Activated CD8-positive, alpha-beta memory T cell treated with anti-CD3 and anti-CD28 coated beads for 24 hours (primary cell): Measurements from ENCODE around the gene AMIGO3.
"Not testable (repeated sequence)": the region's sequence is repeated elsewhere in the genome, so short reads cannot be mapped to it uniquely, and the experiment has no call there.

Source experiments
- DNase-seq: peaks from one replicate; pipeline ENCODE4 v3.0.0-alpha.2; 2020

AMIGO3 gene

GRCh38 chr3:49686769-49687423 is 32.6 kb downstream of the AMIGO3 start:
- peak; percentile 79 for DNase-seq

- DNase-seq = peak; percentile 77
These were observed 33.1 kb downstream of the AMIGO3 start for GRCh38 chr3:49686346-49686745.

GRCh38 chr3:49685846-49686245 is 33.6 kb downstream of the AMIGO3 start:
- DNase-seq = not testable (repeated sequence)

GRCh38 chr3:49685103-49685502 is 34.4 kb downstream of the AMIGO3 start:
- not testable (repeated sequence) for DNase-seq

DNA sequence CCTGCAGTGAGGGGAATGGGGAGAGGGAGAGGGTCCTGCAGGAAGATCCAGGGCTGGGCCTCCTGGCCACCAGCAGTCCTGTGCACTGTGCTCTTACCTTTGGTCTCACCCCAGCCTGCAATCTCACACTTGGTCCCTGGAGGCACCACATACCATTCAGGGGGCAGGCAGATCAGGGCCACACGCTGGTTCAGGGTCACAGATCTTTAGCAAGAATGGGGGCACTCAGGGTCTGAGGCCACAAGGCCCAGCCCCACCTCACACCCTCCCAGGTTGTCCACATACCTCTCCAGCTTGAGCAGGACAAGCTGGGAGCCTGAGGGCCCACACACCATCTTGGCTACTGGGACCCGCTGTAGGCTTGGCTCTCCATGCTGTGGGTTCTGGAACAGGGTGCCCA is 35.0 kb downstream of the AMIGO3 start:
- DNase-seq = not testable (repeated sequence)

DNA sequence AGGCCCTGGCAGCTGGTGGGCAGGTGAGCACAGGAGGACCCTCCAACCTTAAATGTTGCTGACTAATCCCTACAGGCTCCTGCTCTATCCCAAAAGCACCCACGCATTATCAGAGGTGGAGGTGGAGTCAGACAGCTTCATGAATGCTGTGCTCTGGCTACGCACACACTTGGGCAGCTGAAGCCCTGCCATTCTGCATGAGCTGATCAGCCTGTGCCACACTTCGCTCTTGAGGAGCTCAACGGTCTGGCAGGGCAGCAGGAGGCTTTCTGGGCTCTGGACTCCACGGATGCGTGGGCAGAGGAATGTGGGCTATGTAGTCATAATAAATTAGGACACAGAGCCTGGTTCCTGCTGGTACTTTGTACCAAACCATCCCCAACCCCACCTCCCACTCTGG is 36.3 kb downstream of the AMIGO3 start:
- no peak for DNase-seq

GRCh38 chr3:49681543-49681942 is 37.9 kb downstream of the AMIGO3 start:
- no peak for DNase-seq

DNA sequence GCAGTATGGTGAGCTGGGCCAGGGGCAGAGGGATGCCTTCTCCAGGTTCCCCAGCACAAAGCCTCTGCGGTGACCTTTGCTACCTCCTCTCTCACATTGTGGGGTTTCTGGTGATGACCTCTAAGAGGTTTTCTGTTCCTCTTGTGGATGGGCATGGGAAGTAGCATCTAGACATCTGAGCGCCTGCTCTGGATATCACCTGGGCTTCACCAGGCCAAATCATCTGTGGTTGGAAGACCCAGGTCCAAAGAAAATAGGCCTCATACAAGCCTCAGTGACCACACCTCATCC is 38.3 kb downstream of the AMIGO3 start:
- DNase-seq = no peak

DNA sequence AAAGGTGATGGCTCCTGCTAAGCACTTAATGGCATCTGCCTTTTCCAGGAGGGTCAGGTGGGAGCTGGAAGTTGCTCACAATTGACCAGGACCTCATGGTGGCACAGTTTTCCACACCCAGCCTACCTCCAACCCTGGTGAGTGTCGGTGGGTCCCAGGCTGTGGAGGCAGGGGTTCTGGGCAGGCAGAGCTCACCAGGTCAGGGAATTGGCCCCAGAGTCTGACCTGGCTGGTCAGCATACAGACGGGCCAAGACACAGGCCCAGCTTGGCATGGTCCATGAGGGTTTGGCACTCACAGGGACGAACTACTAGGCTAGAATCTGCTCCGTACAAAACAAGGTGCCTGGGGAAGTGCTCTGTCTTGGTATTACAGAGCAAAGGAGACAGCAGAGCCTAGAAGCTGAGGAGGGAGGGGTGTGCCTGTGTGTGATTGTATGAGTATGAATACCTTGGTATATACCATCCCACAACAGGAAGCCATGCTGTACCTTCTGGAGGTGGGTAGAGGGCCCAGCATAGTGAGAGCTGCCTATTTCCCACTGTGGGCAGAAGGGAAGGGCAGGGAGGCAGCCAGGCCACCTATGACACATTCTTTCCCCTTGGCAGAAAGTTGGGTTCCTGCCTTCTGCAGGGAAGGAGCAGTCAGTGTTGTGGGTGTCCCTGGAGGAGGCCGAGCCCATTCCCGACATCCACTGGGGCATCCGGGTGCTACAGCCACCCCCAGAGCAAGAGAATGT is 38.8 kb downstream of the AMIGO3 start:
- DNase-seq = no peak

DNA sequence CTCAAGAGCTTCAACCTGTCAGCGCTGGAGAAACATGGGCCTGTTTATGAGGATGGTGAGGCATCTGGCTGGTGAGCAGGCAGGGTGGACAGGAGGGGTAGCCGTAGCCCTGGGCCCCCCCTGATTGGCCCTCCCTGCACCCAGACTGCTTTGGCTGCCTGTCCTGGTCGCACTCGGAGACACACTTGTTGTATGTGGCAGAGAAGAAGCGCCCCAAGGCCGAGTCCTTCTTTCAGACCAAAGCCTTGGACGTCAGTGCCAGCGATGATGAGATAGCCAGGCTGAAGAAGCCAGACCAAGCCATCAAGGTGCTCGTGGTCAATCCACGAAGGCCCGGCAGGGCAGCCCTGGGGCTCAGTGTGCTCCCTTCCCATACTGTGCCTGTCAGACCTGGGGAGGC is 43.6 kb downstream of the AMIGO3 start:
- DNase-seq = no peak

DNA sequence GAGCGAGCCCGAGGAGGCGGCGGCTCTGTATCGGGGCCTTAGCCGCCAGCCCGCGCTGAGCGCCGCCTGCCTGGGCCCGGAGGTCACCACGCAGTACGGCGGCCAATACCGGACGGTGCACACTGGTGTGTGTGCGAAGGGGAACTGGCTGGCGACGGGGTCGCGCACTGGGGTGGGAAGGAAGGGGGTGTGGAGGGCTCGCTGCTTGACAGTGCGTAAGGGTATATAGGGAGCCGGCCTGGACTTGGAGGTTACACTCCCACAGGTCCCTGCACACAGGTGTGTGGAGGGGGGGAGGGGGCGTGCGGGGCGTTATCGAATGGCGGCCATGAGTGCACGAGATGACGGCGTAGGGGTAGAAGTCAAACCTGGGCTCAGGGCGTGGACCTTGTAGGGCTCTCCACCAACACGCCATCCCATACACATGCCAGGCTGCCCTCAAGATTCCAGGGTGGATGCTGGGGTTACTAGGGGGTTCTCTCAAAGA is 44.9 kb downstream of the AMIGO3 start:
- no peak for DNase-seq

- peak; percentile 99 for DNase-seq
These were observed 45.6 kb downstream of the AMIGO3 start, which contains the start of gene APEH for GRCh38 chr3:49673715-49674496. APEH (plus strand) TSS chr3:49674351; CDS start chr3:49674402, 51 bp downstream.

DNA sequence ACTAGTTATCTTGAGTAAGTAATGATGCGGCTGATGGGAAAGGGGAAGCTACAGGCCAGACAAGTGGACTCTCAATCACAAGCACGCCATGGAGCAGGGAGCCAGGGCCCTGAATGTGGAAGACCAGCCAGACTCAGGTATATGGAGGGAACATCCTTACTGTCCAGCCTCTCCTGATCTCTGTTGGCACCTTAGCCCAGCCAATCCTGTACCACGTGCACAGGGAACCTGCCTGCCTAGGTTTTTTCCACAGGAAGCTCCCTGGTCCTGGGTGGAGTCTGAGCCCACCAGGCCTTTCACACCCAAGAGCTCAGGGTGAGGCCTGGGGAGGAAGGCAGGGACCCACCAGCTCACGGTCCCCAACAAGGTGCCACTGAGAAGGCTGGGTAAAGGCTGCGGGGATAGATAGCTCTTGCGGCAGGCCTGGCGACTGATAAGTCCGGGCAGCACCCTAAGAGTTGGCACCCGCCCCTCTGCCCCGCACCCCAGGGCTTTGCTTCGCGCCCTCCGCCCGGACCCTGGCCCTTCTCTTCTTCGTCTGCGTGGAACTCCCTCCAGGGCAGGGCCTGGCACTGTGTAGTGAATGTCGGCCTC is 46.3 kb downstream of the AMIGO3 start:
- DNase-seq = no peak

DNA sequence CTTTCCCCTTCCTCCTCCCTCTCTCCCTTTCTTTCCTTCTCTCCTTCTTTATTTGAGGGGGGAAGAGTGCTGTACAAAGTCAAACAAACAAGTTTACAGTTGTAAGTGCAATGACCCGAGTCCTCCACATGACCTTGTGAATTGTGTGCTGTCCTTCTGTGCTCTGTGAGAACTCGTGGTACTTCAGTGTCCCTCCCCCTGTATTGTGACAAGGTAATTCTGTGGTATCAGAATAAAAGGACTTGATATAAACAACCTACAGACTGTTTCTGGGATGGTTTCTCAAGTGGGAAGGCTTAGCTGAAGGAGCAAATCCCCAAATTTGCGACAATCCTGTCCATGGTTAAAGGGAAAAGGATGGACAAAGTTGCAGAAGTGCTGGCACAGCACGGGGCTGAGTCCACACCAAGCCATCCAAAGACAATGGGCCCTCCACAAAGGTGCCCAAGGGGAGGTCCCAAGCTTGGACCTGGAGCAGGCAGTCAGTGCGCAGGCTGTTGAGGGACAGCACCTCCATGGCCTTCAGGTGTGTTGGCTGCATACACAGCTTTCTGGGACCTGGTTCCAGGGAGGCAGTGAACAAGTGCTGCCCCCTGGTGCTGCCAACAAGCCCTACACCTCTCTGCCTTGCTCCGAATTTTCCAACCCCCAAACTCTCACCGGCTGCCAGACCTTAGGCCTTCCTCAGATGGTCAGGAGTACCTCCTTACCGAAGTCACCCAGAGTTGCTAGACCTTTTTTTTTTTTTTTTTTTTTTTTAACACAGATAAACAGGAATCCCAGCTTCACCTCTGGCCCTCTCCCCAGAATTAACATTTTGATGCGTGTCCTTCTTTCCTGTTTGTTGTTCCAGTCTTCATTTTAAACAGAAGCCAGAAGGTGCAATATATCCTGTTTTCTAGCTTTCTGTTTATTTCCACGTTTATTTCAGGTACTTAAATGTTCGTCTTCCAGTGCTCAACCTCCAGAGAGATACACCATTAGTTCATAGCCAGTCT is 47.9 kb downstream of the AMIGO3 start:
- DNase-seq = peak; percentile 88

GRCh38 chr3:49670940-49671290 is 48.6 kb downstream of the AMIGO3 start:
- no peak for DNase-seq

DNA sequence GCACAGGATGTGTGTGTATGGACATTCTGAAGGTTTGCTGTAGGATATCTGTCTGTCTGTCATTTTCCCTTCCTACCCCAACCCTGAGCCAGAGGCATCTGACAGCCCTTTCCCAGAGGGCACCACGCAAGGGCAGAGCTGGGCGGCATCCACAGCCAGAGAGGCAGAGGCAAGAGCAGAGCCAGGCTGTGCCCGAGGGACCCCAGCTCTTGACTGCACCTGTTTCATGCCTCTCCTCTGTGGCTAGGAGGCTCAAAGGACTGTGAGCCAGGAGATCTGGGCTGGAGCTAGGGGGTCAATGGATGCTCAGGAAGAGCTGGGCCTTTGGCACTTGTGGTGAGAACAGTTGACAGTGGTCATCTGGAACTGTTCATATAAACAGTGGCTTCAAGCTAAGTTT is 50.1 kb downstream of the AMIGO3 start:
- DNase-seq = no peak

GRCh38 chr3:49668861-49669260 is 50.6 kb downstream of the AMIGO3 start:
- DNase-seq = no peak

DNA sequence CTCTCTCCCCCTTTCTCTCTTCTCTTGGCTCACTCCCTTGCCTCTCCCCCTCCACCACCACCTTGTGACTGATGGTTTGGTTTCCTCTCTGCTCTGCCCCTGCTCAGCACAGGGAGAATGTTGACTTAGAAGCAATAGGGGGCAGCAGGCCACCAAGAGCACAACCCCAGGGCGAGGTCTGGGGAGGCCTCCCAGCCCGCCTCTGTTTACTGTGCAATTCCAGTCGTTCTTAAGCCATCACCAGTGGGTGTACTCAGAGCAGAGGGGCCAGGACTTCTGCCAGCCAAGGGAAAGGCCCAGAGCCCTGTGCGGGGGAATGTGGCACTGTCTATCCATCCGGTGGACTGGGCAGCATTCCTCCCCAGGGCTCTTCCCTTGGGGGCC is 51.1 kb downstream of the AMIGO3 start:
- no peak for DNase-seq

DNA sequence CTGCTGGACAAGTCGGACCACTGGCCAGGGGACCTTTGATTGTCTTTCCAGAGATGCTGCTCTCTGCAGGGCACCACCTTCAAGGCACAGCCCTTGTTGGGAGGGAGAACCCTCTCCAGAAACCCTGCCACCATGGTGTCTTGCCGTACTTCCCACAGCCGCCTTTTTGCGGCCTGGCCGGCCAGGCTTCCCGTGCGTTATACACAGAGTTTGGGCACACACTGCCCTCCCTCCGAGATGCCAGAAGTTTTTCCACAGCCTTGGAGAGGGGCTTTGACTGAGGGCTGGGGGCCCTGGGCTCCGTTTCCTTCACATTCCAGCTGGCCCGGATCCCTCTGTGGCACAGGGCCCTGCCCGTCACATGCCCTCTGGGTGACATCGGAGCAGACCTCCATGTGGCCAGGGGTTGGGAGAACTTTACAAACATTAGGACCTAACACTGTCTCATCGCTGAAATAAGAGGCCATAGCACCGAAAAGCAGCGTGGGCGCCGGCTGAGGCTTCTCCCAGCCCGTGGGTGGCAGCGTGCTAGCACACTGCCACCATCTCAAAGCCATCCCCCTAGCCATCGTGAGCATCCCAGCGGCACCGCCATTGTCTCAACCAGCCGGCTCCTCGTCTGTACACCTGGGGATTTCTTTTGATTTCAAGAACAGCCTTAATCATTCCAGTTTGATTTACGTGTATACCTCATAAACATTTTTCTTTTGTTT is 51.6 kb downstream of the AMIGO3 start:
- DNase-seq = no peak
